Stimulated activated CD8-positive, alpha-beta memory T cell treated with anti-CD3 and anti-CD28 coated beads, Interleukin-12 subunit alpha, Interleukin-12 subunit beta, amount 100 ng/mL, for 4 hours (primary cell): Measurements from ENCODE around the gene IGSF3.
"Not testable (repeated sequence)": the region's sequence is repeated elsewhere in the genome, so short reads cannot be mapped to it uniquely, and the experiment has no call there.

Experiments used
- DNase-seq: peaks from one replicate; pipeline ENCODE4 v3.0.0-alpha.2; 2020; ENCODE audit warnings: low read depth

The IGSF3 gene

DNA sequence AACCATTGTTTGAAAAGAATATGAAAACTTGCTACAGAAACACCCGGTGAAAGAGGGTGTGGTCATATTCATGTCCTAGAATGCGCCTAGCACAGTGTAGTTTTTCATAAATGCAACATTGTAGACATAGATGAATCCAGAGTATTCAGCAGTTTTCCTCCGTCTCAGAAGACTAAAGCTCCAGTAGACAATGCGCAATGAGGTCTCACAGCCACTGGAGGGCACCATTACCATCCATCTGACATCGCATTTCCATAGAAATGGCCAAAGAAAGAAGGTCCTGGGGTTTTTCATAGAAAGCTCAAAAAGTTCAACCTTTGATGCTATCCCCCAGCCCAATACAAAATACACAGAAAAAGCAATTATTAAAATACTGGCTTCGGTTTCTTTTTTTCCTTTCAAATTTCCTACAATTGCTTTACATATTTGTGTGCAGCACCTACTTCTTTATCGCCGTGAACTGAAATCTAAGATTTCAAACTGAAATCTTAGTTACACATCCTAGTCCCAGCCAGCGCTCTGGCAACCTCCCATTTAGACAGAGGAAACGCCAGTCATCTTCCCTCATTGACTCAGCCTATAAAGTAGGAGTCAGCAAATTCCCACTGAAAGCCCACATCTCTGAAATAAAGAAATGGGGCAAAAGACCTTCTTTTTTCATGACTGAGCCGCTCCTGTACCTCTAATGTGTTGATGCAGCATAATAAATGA is 92.8 kb downstream of the IGSF3 start:
- peak; percentile 36 for DNase-seq

DNA sequence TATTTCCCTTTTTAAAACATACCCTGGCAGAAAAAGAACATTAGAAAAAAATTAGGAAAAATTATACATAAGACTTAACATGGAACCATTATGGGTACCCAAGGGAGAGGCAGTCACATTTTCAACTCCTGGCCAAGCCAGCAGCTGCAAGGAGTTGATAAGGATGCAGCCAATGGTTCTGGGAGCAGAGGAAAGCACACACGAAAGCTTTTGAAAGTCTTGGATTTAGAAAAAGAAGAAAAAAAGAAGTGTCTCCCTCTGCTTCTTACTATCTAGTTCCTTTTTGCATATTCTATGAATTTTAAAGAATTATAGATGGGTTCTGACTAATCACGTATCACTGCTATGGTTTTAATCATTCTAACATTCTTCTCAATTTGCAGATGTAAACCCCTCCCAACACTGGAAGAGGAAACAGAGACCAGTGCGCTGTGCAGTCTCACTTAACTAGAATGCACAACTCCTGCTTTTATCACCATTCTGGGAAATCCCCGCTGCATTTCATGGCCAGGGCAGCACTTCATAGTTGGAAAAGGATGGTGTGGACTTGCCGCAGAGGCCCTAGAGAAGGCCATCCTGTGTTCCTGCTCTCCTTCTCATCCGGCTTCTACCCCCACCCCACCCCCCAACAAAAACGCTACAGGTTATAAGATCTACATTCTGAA is 94.0 kb downstream of the IGSF3 start:
- DNase-seq: no peak

DNA sequence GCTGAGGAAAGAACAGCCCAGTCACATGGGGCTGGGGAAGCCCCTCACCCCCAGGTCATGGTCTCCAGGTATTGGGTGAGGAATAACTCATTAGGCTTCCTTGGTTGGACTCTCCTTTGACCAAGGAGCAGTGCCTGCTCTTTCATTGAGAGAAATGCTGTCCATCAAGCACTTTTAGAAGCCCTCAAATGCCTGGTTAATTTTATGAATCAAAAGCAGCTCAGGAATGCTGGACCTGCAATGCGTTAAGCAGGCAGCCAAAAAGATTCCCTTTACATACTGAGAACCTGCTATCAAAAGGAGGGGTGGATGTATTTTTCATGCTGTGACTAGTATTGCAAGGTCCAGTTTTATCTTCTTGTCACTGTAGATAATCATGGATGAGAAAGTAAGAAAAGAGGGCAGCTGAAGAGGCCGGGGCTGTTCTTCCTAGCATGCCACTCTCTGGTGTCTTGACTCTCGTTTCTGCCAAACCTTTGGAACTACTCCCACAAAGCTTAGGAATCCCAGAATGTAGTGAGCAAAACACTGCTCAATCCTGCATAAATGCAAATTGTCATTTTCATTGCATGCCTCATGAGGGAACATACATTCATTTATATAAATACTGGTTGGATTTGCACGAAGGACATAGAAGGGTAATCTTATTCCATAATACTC is 94.6 kb downstream of the IGSF3 start:
- no peak for DNase-seq

DNA sequence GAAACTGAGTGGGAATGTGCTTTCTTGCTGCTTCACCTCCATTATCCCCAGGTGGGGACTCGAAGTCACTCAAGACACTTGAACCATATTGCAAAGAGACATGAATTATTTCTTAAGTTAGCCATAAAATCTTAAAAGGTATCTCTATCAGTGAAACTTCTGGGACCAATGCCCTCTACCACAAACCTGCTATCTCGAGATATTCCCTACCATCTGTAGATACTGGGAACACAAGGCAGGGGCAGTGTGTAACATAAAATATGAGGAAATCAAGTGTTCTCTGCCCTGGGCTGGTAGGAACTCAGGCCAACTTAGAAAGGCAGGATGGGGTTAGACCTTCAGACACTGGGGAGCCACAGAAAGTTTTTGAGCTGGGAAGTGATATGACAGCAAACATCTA is 95.4 kb downstream of the IGSF3 start:
- no peak for DNase-seq

DNA sequence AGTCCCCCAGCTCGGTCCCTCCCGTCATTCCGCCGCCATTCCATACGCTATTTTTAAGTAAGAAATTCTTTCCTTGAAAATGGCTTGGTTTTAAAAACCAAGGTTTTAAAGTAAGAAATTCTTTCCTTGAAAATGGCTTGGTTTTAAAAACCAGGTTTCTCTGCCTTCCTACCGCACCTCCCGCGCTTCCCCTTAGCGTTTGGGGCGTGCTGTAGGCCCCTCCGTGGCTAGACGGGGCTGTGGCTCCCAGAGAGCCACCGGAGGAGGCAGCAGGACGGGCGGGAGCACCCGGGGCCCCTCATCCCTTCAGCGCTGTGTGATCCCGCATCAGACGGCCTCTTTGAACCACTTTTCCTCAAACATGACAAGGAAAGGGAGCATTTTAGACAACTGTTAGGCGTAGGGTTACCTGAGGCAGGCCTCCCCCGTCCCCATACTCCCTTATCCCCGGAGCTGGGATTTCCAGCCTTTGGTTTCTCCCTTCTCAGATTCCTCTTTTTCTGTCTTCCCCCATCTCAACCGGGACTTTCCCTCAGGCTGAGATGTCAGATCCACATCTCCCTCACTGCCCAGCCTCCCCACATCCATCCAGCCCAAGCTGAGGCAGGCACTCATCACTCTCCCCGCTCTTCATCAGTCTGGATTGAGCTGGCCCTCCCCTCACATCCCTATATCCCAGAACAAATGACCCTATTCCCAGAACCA is 96.2 kb downstream of the IGSF3 start:
- no peak for DNase-seq

DNA sequence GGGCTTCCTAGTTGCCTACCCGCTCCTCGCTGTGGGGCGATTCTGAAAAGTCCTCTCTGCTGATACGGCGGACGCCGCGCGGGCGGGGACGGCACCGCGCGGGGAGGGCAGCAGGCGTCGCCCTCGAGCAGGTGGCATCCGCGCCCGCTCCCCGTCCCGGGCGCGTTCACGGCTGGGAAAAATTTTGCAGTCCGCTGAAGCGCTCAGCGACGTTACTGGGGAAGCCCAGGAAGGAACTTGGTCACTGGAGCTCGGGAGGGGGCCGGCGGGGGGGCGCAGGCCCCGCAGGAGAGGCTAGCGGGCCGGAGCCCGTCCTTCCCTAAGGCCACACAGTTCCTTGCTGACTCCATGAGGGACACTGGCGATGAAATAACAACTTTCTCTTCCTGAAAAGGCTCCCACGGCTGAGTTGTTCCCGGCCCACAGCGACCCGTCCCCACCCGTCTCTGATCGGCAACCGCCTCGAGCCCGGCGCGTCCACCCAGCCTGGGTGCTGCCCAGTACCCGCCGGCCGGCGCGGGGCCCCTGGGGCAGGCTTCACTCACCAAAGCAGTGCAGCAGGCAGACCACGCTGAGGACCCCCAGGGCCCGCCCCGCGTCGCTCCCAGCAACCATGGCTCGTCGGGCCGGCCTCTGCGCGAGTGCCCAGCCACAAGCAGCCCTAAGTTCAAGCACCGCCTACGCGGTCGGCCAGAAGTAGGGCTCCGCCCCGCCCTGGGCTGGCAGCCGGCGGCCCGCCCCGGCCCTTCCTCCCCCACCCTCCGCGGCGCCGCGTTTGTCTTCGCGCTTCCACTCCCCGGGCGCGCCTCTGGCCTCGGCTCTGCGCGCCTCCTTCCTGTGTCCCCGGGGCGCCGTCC is 96.9 kb downstream of the IGSF3 start, which contains the start of gene CD58:
Gene CD58, minus strand, starts transcription at position 669 of the 857 bp plus-strand sequence. Its CDS starts 54 bp downstream, at position 615.
- peak; percentile 79 for DNase-seq

DNA sequence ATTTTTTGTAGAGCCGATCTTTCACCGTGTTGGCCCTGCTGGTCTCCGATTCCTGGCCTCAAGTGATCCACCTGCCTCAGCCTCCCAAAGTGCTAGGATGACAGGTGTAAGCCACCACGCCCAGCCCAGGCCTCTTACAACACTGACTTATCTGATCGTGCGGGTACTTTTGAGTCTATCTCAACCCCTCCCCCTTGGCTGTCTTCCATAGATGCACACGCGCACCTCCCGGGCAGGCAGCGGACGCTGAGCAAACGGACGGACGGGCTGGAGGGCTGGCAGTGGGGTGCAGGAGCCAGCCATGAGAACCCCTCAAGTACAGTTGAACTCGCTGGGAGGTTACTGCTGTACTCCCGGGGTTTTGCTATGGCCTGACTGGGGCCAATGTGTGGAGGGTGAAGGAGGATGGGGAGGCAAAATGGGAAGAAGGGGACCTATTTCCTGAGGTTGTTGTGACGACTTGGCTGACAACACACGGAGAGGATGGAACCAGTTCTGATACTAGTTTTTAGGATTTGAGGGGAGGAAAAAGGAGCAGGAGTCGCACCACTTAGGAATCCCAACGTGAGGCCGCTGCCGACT is 97.7 kb downstream of the IGSF3 start:
- peak; percentile 25 for DNase-seq

DNA sequence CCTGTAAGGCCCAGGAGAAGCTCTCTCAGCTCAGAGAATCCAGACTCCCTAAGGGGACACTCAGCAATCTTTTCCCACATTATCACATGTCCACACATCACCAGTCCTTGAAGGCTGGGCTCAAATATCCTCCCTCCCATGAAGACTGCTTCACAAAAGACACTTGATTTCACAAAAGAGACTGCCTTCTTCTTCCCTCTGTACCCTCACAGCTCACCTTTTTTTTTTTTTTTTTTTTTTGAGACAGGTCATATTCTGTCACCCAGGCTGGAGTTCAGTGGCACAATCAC is 98.2 kb downstream of the IGSF3 start:
- DNase-seq: no peak

DNA sequence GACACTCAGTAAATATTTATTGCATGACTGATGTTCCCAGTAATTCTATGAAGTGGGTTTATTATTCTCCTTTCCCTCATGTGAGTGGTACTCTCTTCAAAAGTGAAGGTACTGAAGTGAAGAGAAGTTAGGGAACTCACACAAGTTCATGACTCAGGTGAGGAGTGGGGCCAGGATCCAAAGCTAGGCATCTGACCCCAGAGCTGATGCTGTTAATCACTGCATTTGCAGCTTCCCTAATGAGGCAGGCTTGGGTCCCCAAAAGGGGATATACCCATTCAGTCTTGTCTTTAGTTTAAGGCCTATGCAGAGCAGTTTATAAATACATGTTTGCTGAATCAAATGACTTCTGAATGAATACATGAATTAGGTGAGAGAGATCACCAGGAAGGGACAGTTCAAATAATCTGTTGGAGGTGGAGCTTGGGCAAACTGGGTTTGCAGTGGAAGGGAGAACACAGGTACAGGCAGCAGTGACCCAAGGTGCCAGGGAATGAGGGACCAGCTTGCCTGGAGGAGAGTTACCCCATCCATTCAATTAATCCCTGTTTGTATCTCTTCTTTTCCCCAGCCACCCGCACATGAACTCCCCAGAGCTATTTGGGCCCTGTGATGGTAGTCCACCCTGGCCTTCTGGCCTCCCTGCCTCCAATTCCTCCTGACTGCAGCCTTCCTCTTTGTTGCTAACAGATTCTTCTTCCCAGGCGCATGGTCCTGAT is 98.7 kb downstream of the IGSF3 start:
- DNase-seq: no peak

DNA sequence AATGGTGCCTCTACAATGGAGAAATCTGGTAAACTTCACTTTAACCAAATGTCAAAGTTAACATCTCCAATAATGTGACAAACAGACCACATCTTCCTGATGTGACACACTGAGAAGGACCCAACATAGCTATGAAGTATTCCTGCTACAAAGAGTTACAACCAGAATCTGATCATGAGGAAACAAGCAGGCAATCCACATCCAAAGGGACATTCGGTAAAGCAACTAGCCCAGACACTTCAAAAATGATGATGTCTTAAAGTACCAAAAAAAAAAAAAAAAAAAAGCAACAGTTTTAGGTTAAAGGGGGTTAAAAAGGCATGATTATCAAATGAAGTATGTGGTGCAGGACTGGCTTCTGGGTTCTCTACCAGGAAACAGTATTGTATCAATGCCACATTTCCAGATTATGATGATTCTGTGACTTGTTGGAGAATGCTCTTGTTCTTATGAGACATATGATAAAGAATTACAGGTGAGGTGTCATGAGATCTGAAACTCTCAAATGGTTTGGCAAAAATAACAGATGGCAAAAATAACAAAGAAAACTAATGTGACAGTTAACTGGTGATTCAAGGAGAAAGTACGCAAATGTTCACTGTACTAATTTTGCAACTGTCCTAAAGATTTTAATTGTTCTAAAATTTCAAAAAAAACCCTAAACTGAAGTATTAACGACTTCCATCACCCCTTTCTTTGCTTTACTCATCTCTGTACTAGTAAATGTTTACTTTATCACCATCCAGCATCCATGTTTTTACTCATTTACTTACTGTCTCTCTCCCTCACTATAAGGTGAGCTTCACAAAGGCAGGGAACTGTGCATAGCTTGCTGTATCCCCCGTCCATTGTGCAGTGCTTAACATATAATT is 99.5 kb downstream of the IGSF3 start:
- DNase-seq: no peak

DNA sequence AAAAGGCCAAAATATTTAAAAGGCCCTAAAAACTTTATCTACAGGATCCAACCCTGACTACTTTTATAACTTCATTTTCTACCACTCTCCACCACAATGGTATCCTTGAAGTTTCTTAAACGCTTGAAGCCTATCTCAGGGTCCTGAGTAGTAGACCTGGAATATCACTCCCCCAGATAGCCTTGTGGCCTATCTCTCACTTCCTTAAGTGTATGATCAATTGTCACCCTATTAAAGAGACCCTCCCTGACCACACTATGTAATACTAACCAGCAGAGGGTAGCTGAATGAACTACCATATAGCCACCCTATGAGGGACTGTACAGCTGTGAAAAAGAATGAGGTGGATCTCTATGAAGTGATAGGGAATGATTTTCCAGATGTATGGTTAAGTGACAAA is 102.3 kb downstream of the IGSF3 start:
- DNase-seq: no peak

DNA sequence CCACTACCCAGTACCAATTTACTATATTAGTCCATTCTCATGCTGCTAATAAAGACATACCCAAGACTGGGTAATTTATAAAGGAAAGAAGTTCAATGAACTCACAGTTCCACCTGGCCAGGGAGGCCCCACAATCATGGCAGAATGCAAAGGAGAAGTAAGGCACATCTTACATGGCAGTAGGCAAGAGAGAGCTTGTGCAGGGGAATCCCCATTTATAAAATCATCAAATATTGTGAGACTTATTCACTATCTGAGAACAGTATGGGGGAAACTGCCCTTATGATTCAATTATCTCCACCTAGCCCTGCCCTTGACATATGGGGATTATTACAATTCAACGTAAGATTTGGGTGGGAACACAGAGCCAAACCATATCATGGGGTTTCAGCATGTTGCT is 103.1 kb downstream of the IGSF3 start:
- no peak for DNase-seq

DNA sequence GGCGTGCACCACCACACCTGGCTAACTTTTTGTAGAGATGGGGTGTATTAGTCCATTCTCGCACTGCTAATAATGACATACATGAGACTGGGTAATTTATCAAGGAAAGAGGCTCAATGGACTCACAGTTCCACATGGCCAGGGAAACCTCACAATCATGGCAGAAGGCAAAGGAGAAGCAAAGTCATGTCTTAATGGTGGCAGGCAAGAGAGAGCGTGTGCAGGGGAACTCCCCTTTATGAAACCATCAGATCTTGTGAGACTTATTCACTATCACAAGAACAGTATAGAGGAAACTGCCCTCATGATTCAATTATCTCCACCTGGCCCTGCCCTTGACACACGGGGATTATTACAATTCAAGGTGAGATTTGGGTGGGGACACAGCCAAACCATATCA is 105.1 kb downstream of the IGSF3 start:
- not testable (repeated sequence) for DNase-seq

DNA sequence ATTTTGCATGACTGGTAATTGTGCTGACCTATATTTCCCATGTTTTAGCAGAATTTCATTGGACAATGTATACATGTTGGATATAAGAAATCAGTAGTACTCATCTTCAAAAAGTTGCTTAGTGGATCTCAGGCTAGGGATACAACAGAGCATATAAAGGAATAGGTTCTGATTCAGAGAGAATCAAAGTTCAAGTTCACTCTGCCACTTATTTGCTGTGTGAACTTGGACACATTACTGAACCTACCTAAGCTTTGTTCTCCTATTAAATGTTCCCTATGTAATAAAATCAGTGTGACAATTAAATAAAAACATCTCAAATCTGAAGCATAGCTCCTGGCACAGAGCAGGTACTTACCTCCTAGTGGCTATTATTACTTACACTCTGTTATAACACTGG is 106.0 kb downstream of the IGSF3 start:
- DNase-seq: no peak

DNA sequence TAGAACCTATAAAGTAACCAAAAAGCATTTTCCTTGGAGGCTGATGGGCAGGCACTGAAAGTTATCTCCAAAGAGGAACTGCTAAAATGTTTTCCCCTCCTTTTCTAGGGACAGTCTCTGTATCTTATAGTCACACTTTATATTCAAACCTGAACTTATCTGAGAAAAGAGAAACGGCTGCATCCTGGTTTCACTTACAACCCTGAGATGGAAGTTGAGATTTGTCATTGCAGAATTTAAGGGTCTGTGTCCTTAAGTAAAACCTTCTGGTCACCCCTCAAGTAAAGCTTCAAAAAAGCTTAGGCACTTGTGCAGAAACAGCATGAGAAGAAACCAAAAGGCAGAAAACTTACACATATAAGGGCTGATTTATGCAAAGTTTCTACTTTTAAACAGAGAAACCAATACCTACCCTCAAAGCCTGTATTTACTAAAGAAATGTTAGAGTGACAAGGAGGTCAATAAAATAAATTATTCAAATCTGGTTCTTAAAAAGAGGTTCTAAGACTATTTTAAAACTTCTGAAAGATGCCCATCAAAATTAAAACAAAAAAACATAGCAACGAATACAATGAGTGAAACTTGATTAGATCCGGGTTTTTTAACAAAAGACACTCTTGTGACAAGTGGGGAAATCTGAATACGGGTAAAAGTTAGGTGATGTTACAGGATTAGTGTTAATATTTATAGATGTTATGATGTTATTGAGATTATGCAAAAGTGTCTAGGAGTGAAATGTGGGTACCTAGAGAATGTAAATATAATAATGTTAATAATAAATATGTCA is 106.6 kb downstream of the IGSF3 start:
- DNase-seq: no peak

DNA sequence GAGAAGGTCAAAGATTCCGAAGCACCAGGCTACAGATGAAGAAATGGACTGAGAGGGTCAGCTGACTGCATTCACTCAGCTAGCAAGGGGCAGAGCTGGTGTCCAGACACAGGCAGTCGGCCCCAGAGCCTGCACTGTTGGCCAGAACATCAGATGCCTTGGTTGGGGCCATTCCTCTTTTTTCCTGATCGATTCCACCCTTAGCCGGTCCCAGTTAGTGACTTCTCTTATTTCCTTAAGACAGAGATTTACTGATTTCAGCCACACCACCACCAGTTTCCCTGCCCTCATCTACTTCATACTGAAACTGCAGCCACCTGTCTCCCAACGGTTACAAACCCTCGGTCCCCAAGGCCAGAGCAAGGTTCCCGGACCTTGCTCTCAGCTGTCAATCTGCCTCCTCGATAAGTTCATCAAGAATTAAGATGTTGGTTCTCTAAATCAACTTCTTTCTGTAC is 108.2 kb downstream of the IGSF3 start:
- no peak for DNase-seq

DNA sequence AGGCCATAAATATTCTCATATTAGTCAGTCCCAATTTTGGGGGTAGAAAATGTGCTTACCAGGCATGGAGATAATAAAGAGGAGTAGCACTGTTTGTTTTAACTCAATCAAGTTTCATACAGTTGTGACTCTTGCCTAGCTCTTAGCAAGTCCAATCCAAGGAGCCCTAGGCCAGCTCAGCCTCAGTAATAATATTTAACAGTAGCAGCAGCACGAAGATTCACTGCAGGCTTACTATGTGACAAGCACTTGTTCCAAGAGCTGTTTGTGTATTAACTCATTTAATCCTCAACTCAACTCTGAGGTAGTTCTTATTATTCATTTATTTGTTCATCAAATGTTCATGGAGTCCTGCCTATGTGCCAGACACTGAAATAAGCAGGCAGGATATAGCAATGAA is 109.0 kb downstream of the IGSF3 start:
- no peak for DNase-seq

DNA sequence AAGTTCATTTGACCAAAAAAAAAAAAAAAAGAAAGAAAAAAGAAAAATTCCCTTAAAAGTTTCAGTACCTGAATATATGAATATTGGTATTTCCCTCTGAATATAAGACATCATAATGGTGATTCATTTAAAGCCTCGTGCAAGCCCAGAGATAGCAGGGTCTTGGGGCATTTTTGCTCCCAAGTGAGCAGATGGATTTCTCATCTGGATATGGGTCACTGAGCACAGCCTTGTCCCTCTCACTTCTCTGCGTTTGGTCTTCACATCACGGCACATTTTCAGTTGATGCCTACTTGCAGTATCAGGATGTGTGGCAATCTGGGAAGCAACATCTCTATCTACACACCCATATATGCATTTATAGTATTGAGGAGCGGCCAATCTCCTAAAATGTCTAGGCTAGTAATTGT is 109.4 kb downstream of the IGSF3 start:
- no peak for DNase-seq

DNA sequence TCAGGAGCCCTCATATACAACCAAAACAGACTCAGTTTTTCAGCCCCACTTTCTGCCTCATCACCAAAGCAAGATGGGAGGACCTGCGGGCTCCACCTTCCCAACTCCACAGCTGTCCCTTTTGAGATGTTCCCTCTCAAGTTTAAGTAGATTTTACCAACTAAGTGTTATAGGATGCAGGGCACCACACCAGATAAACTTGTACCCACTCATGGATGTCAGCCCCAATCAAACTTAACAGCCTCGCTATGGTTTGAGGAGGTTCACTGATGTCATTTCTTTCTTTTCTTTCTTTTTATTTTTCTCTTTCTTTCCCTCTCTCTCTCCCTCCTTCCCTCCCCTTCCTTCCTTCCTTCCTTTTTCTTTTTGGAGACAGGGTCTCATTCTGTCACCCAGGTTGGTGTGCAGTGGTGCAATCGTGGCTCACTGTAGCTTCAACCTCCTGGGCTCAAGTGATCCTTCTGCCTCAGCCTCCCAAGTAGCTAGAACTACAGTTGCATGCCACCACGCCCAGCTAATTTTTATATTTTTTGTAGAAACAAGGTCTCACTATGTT is 110.1 kb downstream of the IGSF3 start:
- DNase-seq: no peak
